GM21723 (cell line): ENCODE results near the gene DCAF7.

Source experiments
- ATAC-seq: cut with Tn5 transposase; IDR thresholded peaks from one replicate; pipeline ENCODE4 v1.9.1; 2021; ENCODE audit warnings: mild to moderate bottlenecking, moderate library complexity; ENCODE audit not compliant: unreplicated experiment

DCAF7 gene, protein sequence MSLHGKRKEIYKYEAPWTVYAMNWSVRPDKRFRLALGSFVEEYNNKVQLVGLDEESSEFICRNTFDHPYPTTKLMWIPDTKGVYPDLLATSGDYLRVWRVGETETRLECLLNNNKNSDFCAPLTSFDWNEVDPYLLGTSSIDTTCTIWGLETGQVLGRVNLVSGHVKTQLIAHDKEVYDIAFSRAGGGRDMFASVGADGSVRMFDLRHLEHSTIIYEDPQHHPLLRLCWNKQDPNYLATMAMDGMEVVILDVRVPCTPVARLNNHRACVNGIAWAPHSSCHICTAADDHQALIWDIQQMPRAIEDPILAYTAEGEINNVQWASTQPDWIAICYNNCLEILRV

DNA sequence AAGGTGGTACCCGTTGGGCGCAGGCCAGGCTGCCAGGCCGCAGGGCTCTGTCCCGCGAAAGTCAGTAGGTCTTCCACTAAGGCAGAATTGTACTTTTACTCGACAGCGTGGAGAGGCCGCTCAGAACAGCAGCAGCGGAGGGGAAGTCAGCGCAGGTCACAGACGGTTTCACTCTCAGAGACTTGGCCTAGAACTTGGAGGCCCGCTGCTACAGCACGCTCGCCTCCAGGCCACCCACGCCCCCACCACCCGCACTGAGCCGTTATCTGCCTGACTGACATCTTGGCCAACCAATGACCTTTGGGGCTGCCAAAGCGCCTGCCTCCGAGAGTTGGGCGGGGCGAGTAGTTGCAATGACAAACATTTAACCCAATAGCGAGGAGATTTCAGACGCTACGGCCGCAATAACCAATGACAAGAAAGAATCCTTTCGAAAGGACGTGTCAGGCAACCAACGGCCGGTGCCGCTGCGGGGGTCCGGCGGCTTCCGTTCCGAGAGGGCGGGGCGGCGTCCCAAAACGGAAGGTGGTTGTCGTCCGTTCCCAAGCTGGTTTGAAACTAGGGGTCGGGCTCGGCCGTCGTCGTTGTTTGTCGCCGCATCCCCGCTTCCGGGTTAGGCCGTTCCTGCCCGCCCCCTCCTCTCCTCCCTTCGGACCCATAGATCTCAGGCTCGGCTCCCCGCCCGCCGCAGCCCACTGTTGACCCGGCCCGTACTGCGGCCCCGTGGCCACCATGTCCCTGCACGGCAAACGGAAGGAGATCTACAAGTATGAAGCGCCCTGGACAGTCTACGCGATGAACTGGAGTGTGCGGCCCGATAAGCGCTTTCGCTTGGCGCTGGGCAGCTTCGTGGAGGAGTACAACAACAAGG, at the start of gene DCAF7:
Gene DCAF7 (plus strand): TSS at position 532 of the 871 bp plus-strand sequence. CDS start 201 bp downstream, at position 733.
- ATAC-seq = peak; percentile 94

DNA sequence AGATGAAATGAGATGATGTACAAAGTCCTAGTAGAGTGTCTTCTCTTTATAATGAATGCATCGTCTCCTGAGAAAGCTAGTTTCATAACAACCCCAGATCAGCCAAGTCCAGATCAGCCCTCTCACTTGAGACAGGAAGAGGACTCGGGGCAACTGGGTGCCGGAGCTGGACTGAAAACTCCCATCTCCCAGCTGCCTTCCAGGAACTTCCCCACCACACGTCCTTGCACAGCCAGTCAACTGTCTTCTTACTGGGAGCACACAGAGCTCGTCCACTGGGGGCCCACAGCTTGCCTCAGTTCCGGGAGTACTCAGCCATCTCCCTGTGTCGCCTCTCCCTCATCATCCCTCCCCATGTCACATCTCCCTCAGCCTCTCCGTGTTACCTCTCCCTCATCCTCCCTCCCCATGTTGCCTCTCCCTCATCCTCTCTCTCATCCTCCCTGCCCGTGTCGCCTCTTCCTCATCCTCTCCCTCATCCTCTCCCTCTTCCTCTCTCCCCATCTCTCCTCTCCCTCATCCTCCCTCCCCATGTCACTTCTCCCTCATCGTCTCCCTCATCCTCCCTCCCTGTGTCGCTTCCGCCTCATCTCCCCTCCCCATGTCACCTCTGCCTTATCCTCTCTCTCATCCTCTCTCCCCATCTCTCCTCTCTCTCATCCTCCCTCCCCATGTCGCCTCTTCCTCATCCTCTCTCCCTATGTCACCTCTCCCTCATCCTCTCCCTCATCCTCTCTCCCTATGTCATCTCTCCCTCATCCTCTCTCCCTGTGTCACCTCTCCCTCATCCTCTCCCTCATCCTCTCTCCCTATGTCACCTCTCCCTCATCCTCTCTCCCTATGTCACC, 49.5 kb upstream of the DCAF7 start:
- ATAC-seq = no peak

DNA sequence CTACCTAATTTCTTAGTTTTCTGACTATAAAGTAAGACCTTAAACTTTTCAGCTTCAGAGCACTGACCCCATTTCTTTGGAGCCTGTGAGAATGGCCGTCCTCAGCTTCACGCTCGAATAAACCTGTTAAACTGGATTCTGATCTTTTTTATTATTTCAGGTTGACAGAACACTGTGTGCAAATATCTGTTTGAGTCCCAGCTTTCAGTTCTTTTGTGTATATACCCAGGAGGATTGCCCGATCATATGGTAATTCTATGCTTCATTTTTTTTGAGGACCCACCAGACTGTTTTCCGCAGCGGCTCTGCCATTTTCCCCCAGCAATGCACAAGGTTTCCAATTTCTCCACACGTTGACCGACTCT, 47.0 kb upstream of the DCAF7 start:
- no peak for ATAC-seq

DNA sequence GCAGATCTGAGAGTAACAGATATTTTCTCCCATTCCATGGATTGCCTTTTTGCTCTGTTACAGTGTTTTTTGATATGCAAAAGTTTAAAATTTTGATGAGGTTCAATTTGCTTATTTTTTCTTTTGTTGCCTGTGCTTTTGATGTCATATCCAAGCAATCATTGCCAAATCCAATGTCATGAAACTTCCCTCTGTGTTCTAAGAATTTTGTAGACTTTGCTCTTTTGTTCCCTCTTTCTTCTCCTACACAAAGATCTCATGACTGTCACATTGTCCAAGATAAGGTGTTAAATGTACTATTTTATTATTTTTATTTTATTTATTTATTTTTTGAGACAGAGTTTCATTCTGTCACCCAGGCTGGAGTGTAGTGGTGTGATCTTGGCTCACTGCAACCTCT, 46.0 kb upstream of the DCAF7 start:
- no peak for ATAC-seq

DNA sequence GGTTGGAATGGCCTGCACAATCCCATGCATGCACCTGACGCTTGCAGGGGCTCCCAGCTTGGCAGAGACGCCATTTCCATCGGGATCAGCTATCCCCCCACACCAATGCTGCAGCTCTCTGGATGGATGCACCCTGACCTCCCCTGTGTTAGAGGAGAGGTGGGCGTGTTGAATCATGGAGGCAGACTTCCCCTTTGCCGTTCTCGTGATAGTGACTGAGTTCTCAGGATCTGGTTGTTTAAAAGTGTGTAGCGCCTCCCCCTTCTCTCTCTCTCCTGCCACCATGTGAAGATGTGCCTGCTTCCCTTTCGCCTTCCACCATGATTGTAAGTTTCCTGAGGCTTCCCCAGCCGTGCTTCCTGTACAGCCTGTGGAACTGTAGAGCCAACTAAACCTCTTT, 44.9 kb upstream of the DCAF7 start:
- ATAC-seq = no peak

DNA sequence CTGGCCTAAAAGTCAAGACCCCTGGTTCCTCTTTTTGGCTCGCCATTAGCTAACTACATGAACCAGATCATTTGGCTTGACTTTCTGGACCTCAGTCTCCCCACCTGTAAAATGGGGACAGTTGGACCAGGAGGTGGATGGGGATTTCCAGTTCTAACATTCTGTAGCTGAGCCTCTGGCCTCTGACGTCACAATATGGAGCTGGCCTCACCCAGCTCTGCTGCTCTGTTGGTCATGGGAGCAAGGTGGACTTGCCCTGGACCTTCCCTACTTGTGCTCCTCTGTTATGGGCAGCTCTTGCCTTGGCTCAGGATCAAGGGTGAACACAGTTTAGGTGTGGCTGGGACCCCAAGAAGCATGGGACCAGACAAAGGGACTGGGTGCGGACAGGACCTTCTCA, 43.6 kb upstream of the DCAF7 start:
- ATAC-seq = no peak

DNA sequence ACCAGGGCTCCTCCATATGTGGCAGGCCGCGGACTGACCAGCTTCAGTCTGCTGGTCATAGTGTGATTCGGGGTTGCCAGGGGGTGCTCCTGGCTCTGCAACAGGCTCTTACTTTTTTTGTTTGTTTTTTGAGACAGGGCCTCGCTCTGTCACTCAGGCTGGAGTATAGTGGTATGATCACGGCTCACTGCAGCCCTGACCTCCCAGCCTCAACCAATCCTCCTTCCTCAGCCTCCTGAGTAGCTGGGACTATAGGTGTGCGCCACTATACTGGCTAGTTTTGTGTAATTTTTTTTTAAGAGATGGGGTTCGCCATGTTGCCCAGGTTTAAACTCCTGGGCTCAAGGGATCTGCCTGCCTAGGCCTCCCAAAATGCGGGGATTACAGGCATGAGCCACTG, 38.9 kb upstream of the DCAF7 start:
- ATAC-seq = no peak

DNA sequence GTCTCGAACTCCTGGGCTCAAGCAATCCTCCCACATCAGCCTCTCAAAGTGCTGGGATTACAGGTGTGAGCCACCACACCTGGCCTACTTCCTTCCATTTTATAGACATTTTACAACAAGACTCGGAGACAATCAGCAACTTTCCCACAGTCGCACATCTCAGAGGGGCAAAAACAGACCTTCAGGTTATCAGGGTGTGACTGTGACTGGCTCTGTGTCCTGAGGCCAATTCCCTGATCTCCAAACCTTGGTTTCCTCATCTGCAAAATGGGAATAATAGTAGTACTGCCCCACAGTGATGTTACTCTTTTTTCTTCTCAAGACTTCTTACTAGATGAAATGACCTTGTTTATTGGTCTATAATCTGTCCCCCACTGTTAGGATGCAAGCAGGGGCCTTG, 37.9 kb upstream of the DCAF7 start:
- ATAC-seq = no peak

DNA sequence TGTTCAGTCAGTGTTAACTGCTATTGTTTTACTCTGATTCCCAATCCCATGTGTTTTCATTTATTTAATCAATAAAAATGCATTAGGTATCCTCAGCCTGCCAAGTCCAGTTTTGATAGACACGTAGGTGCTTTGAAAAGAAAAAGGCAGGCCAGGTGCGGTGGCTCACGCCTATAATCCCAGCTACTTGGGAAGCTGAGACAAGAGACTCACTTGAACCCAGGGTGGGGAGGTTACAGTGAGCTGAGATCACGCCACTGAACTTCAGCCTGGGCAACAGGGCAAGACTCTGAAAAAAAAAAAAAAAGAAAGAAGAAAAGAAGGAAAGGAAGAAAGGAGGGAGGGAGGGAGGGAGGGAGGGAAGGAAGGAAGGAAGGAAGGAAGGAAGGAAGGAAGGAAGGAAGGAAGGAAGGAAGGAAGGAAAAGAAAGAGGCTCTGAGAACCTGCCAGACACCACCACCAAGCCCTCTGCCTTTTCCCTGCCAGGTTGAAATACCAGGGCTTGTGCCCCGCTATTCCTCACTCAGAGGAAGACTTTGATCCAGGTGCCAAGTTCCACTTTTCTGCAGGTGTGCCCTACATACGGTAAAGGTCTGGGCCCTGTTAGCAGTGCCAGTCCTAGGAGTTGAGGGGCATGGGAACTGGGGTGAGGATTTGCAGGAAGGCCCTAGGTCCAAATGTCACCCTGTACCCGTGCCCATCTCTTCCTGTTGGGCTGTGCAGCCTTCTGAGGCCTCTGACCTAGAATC, 37.2 kb upstream of the DCAF7 start:
- ATAC-seq = no peak

DNA sequence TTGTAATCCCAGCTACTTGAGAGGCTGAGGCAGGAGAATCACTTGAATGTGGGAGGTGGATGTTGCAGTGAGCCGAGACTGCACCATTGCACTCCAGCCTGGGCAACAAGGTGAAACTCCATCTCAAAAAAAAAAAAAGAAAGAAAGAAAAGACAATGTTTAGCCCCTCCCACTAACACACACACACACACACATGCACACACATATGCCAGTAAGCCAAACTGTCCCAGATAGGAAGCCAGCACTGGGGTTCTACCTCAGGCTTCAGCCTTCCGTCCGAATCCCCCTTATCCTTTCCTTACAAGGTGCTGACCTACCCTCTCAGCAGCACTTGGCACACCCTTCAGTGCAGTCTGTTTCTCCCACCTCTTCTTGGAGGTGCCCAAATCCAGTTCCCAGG, 35.8 kb upstream of the DCAF7 start:
- peak; percentile 25 for ATAC-seq

DNA sequence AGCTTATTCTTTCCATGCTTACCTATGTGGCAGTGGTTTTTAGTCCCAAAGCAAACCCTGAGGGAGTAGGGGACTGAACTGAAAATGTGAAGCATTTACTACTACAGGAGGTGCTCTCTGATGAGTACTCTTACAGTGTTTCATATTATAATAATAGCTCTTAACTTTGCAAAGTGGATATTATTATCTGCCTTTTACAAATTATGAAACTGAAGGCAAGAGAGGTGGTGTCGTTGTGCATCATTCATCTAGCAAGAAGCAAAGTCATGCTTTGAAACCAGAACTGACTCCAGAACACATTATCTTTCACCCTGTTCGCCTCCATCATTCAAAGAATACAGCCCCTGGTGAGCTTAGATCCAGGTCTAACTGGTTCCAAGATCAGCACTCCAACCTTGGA, 35.3 kb upstream of the DCAF7 start:
- peak; percentile 61 for ATAC-seq

DNA sequence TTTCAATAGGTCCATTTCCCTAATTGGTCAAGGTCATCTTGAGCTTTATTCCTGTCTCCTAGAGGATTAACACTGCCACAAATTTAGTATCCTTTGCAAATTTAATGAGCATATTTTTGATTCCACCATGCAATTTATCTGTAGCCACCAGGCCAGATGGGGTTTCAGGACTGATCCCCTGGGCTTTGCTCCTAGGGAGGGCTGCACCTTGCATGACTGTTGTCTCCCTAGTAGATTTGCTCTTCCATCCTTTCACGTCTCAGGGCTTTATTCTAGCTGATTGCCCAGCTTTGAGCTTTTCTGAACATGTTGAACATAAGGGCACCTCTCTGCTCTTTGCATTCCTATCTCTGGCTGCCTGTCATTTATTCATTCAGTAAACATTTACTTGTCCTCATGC, 34.9 kb upstream of the DCAF7 start:
- ATAC-seq = no peak

DNA sequence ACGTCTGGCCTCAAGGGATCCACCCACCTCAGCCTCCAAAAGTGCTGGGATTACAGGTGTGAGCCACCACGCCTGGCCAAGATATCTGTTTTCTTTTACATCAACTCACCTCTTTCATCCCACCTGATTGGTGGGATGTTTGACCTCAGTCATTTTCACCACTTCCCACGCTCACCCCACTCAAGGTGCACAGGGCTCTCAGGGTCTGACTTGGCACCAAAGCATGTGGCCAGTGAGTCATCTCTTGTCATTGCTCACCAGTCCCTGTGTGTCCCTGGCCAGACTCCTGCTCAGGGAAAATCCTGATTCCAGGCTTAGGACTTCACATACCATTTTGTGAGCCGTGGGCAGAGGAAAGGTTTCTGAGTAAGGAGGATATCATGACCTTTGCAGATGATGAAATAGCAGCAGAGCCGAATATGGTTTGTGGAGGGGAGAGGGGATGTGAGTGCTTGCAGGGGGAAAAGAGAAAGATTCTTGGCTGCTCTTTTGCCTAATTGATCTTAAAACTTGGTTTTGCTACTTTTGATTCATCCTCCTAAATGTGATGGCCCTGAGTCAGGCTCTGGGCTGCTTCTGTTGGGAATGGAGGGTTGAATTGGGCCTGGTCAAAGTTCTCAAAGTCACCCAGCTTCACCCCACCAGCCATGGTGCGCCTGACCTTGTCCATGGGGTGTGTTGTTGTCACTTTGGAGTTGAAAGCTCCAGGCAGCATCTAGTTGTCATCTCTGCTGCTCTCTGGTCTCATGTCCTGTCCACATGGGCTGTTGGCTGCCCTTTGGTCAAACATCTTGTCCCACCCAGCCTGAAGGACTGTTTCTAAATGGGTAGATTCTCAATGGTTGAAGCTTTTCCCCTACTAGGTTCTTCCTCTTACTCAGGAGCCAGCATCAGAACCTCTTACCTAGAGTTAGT, 33.1 kb upstream of the DCAF7 start:
- ATAC-seq = no peak

DNA sequence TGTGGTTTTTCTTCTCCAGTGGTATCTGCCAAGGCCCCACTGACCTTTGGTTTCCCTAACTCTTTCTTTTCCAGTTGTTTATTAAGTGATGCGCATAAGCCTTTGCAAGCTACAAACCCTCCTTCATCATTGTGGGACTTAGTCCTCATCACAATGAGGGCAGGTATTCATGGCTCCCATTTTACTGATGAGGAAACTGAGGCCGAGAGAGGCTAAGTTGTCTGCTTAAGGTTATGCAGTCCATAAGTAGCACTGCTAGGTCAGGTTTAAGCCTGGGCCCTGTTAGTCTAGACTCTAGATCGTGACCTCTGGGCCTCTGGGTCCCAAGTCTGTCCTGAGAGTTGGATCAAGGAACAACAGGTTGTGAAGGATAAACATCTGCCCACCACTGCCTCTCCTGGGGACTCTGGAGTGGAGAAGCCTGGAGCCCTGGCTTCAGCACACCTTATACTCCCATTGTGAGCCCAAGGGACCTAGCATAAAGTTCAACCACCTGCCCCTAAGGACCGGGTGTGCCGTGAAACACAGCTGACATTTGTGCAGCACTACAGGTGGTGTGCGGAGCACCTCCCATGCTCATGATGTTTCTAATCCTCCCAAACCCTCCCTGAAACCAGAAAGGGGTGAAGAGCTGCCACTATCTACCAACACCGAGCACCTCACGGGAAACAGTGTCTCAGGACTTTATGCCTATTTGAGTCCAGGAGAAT, 32.3 kb upstream of the DCAF7 start:
- ATAC-seq = no peak

DNA sequence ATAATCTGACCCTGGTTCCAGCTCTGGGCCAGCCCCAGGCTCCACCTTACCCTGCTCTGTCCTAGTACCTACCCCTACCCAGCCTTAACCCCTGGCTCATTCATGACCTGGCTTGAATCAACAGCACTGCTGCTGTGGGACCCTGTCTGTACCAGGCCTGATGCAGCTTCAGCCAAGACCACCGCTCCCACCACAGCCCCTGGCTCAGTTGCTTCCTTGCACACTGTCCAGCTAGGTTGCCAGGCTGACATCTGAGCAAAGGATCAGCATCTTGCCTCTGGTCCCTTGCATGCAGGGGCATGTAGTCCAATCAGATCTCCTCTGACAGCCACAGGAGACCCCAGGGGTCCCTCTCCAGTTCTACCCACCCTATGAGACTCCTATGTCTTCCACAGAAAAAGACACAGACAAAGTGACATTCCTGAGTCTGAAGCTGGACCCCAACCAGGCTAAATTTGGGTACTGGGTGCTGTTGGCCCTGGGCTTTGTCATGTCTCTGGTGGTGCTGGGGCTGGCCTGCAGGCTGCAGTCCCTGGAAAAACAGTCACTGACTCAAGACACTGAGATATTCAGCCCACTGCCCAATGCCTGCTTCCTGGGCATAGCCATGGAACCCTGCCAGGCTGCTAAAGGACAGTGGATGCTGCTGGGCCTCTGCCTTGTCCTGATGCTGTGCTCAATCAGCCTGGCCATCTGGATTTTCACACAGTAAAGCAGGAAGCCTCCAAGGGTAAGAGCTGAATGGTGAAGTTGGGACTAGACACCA, 31.0 kb upstream of the DCAF7 start:
- no peak for ATAC-seq

DNA sequence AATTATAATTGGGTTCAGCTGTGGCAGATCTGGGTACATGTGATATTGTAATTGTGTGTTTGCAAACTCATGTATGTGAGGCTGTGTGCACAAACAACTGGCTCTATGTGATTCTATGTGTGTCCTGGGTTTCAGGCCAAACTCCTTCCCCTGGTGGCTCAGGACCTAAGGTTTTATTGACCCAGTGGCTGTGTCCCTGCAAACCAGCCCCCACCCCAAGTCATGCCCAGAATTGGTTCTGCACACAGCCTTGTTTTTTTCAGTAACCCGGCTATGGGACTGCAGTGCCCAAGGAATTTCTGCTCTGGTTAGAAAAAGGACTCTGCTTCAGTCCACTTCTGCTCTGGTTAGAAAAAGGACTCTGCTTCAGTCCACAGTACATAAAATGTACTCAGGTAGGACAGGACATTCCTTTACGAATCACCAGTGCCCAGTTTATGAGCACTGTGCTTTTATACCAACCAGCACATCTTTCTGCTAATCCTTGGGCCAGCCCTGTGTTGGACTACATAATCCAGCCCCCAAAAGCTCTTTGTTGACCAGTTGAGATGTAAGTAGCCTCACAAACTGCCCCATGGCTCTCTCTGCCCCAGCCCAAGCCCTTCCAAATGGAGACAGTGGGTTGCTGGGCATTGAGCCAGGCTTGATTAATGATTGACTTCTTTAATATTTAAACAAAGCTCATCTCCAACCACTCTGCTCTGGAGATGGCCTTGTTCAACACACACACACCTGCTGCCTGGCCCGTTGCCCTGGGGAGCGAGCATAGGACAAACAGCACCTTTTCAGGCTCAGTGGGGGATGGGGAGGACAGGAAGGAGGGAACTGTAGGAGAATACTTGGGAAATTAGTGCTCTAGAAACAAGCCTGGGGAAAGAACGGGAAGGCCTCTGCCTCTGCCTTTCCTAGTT, 30.1 kb upstream of the DCAF7 start:
- no peak for ATAC-seq

DNA sequence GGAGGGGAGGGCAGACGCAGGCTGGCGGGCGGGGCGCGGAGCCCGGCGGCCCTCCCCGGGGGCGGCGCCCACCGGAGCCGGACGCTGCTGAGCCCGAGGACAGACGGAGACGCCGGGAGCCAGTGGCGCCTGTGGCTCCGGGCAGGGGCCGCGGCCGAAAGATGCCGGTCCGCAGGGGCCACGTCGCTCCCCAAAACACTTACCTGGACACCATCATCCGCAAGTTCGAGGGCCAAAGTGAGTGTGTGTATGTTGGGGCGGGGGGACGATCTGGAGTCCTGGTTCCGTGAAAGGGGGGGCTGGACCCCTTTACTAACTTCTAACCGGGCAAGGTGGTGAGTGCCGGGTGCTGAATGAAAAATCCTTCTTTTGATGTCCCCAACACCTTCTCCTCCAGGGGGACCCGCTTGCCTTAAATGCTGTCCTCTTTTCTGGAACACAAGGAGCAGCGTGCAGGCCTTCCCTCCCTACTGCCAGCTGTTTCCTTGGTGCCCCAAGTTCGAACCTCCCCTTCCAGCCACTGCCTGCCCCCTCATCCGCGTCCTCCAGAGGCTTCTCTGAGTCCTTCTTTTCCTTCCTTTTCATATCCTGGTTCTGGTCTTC, 26.9 kb upstream of the DCAF7 start, which contains the start of gene KCNH6:
Gene KCNH6 (plus strand): TSS at position 106 of the 603 bp plus-strand sequence. CDS start 56 bp downstream, at position 162.
- no peak for ATAC-seq
